ENCODE results near the gene EFNA5. TPM values are rescaled to one million over a fixed set of nuclear protein-coding genes. Genes with fewer than 3 reads are reported as not detected.

Gene EFNA5
- total and polyA plus RNA-seq, 2 experiments from 2014 or later: 8.5 to 18.8 TPM

- no peaks in the 10 kb centered on the region for H3K9me2 ChIP-seq (replicated peaks; ENCODE audit: insufficient read depth)
- WGBS (ENCODE audit: low lambda C conversion rate, missing lambda C conversion rate): 33% methylated on average over 1 of the region's 1 CpG
- peaks cover 24% of the 10 kb centered on the region for H3K79me2 ChIP-seq
- peaks cover 17% of the 10 kb centered on the region for H3K4me1 ChIP-seq (ENCODE audit: insufficient read depth)
- no peaks in the 10 kb centered on the region for H4K20me1 ChIP-seq (ENCODE audit: insufficient read depth, poor library complexity, severe bottlenecking)
- H3K36me3 ChIP-seq (replicated peaks; ENCODE audit: insufficient read depth, low read depth): no peaks in the 10 kb centered on the region
- no peaks in the 10 kb centered on the region for H3K27me3 ChIP-seq
- no peak overlapping the region for H3K4me3 ChIP-seq
- no peak overlapping the region for H3K4me2 ChIP-seq
- H2AFZ ChIP-seq: no peak overlapping the region
- no peaks in the 10 kb centered on the region for H3K9me3 ChIP-seq (ENCODE audit: low read depth)
- TF ChIP-seq EZH2 (IDR thresholded peaks at IDR 0.05; ENCODE audit: borderline replicate concordance) (no peak), CTCF (IDR thresholded peaks at IDR 0.05; ENCODE audit: poor library complexity) (no peak), EZH2phosphoT487 (IDR thresholded peaks at IDR 0.05; ENCODE audit: low read depth, severe bottlenecking, unreplicated experiment) (no peak)
- H3K27ac ChIP-seq: peak overlapping the region; percentile 43
- peak; percentile 30 for DNase-seq (ENCODE audit: low spot score)
Measured at GRCh38 chr5:107476783-107477182, 194.0 kb downstream of the EFNA5 start.

GRCh38 chr5:107474716-107475489, 195.8 kb downstream of the EFNA5 start:
- Histone ChIP-seq H3K4me1 (ENCODE audit: insufficient read depth) (peaks cover 20% of the 10 kb centered on the region), H3K9me2 (replicated peaks; ENCODE audit: insufficient read depth) (no peaks in the 10 kb centered on the region), H3K79me2 (peaks cover 24% of the 10 kb centered on the region), H3K4me3 (no peak overlapping the region), H3K27ac (peak overlapping the region; percentile 29), H3K4me2 (no peak overlapping the region), H3K9me3 (ENCODE audit: low read depth) (no peaks in the 10 kb centered on the region), H2AFZ (no peak overlapping the region), H4K20me1 (ENCODE audit: insufficient read depth, poor library complexity, severe bottlenecking) (no peaks in the 10 kb centered on the region), H3K27me3 (no peaks in the 10 kb centered on the region), H3K36me3 (replicated peaks; ENCODE audit: insufficient read depth, low read depth) (no peaks in the 10 kb centered on the region)
- WGBS (ENCODE audit: low lambda C conversion rate, missing lambda C conversion rate): 57% methylated on average over 4 of the region's 4 CpGs
- DNase-seq (ENCODE audit: low spot score): no peak
- TF ChIP-seq EZH2phosphoT487 (IDR thresholded peaks at IDR 0.05; ENCODE audit: low read depth, severe bottlenecking, unreplicated experiment) (no peak), EZH2 (IDR thresholded peaks at IDR 0.05; ENCODE audit: borderline replicate concordance) (no peak), CTCF (IDR thresholded peaks at IDR 0.05; ENCODE audit: poor library complexity) (no peak)

GRCh38 chr5:107474361-107474715, 196.4 kb downstream of the EFNA5 start:
- H4K20me1 ChIP-seq (ENCODE audit: insufficient read depth, poor library complexity, severe bottlenecking): no peaks in the 10 kb centered on the region
- no peaks in the 10 kb centered on the region for H3K9me3 ChIP-seq (ENCODE audit: low read depth)
- TF ChIP-seq EZH2 (IDR thresholded peaks at IDR 0.05; ENCODE audit: borderline replicate concordance) (no peak), EZH2phosphoT487 (IDR thresholded peaks at IDR 0.05; ENCODE audit: low read depth, severe bottlenecking, unreplicated experiment) (no peak), CTCF (IDR thresholded peaks at IDR 0.05; ENCODE audit: poor library complexity) (no peak)
- H3K9me2 ChIP-seq (replicated peaks; ENCODE audit: insufficient read depth): no peaks in the 10 kb centered on the region
- peak overlapping the region; percentile 29 for H3K27ac ChIP-seq
- H3K27me3 ChIP-seq: no peaks in the 10 kb centered on the region
- no peak overlapping the region for H3K4me2 ChIP-seq
- H3K4me1 ChIP-seq (ENCODE audit: insufficient read depth): peaks cover 23% of the 10 kb centered on the region
- no peak overlapping the region for H2AFZ ChIP-seq
- no peak for DNase-seq (ENCODE audit: low spot score)
- no peak overlapping the region for H3K4me3 ChIP-seq
- no peaks in the 10 kb centered on the region for H3K36me3 ChIP-seq (replicated peaks; ENCODE audit: insufficient read depth, low read depth)
- peaks cover 20% of the 10 kb centered on the region for H3K79me2 ChIP-seq
- 97% methylated on average over 3 of the region's 3 CpGs for WGBS (ENCODE audit: low lambda C conversion rate, missing lambda C conversion rate)
